ENCODE measurements around the gene GRIA3. TPM values are rescaled to one million over a fixed set of nuclear protein-coding genes. Genes with fewer than 3 reads are reported as not detected.

The GRIA3 gene
- total RNA-seq, 1 donor from 2014 or later, result 18.6 TPM

GRCh38 chrX:123140904-123141303 lies 43.2 kb upstream of the GRIA3 start:
- no peaks in the 10 kb centered on the region for H3K4me1 Mint-ChIP-seq (ENCODE audit: low read depth, unreplicated experiment)
- Histone ChIP-seq H3K27me3 (ENCODE audit: insufficient read depth, low read length) (no peaks in the 10 kb centered on the region), H3K36me3 (ENCODE audit: insufficient read depth, low read length) (no peaks in the 10 kb centered on the region), H3K4me2 (ENCODE audit: low read length) (no peak overlapping the region), H4K20me1 (ENCODE audit: insufficient read depth, low read length) (no peaks in the 10 kb centered on the region), H2AFZ (ENCODE audit: low read depth, low read length) (no peak overlapping the region), H3K9me3 (ENCODE audit: insufficient read depth, low read depth, low read length) (no peaks in the 10 kb centered on the region), H3K4me3 (ENCODE audit: insufficient read depth, low read depth, low read length) (no peak overlapping the region), H3K79me2 (ENCODE audit: insufficient read depth, low read length) (no peaks in the 10 kb centered on the region), H3K27ac (ENCODE audit: low read depth, low read length) (no peak overlapping the region), H3K4me1 (ENCODE audit: insufficient read depth, low read length) (no peaks in the 10 kb centered on the region), H3K9ac (ENCODE audit: low read length) (no peak overlapping the region)
- no peaks in the 10 kb centered on the region for H3K9me3 Mint-ChIP-seq (ENCODE audit: unreplicated experiment)
- FAIRE-seq, result peak; percentile 96
- no peak overlapping the region for H3K4me3 Mint-ChIP-seq (ENCODE audit: unreplicated experiment)
- no peaks in the 10 kb centered on the region for H3K27me3 Mint-ChIP-seq (ENCODE audit: low read depth, unreplicated experiment)
- TF ChIP-seq CTCF (IDR thresholded peaks at IDR 0.05; ENCODE audit: insufficient read depth, low read depth, low read length) (no peak), EZH2 (IDR thresholded peaks at IDR 0.05; ENCODE audit: insufficient read depth, low read length) (no peak)
- DNase-seq (ENCODE audit: low read depth), result no peak
- H3K36me3 Mint-ChIP-seq (ENCODE audit: low read depth, unreplicated experiment), result no peaks in the 10 kb centered on the region
- H3K27ac Mint-ChIP-seq (ENCODE audit: unreplicated experiment), result no peak overlapping the region

DNA sequence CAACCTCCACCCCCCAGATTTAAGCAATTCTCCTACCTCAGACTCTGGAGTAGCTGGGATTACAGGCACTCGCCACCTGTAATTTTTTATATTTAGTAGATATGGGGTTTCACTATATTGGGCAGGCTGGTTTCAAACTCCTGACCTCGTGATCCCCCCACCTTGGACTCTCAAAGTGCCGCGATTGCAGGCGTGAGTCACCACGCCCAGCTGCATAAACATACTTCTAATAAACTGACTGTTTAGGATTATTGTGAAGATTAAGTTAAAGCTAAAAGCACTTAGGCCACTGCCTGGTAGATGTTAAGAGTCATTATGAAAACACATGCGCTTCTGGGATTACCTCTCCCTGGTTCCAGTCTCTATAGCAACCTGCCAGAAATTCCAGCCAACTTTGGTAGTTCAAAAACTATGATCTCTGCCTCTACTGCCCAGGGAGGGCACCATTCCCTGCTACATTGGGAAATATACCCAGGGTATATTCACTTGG lies 30.2 kb upstream of the GRIA3 start:
- TF ChIP-seq CTCF (IDR thresholded peaks at IDR 0.05; ENCODE audit: insufficient read depth, low read depth, low read length) (no peak), EZH2 (IDR thresholded peaks at IDR 0.05; ENCODE audit: insufficient read depth, low read length) (no peak)
- Histone ChIP-seq H3K4me3 (ENCODE audit: insufficient read depth, low read depth, low read length) (no peak overlapping the region), H3K4me1 (ENCODE audit: insufficient read depth, low read length) (no peaks in the 10 kb centered on the region), H3K79me2 (ENCODE audit: insufficient read depth, low read length) (no peaks in the 10 kb centered on the region), H3K36me3 (ENCODE audit: insufficient read depth, low read length) (no peaks in the 10 kb centered on the region), H3K9ac (ENCODE audit: low read length) (no peak overlapping the region), H3K27ac (ENCODE audit: low read depth, low read length) (no peak overlapping the region), H3K27me3 (ENCODE audit: insufficient read depth, low read length) (no peaks in the 10 kb centered on the region), H3K4me2 (ENCODE audit: low read length) (no peak overlapping the region), H2AFZ (ENCODE audit: low read depth, low read length) (no peak overlapping the region), H3K9me3 (ENCODE audit: insufficient read depth, low read depth, low read length) (no peaks in the 10 kb centered on the region), H4K20me1 (ENCODE audit: insufficient read depth, low read length) (no peaks in the 10 kb centered on the region)
- no peak overlapping the region for H3K27ac Mint-ChIP-seq (ENCODE audit: unreplicated experiment)
- DNase-seq (ENCODE audit: low read depth), result peak; percentile 36
- no peak for FAIRE-seq
- H3K9me3 Mint-ChIP-seq (ENCODE audit: unreplicated experiment), result no peaks in the 10 kb centered on the region
- no peak overlapping the region for H3K4me3 Mint-ChIP-seq (ENCODE audit: unreplicated experiment)
- no peaks in the 10 kb centered on the region for H3K27me3 Mint-ChIP-seq (ENCODE audit: low read depth, unreplicated experiment)
- peaks cover 7% of the 10 kb centered on the region for H3K4me1 Mint-ChIP-seq (ENCODE audit: low read depth, unreplicated experiment)
- no peaks in the 10 kb centered on the region for H3K36me3 Mint-ChIP-seq (ENCODE audit: low read depth, unreplicated experiment)

GRCh38 chrX:123155327-123155726 lies 28.8 kb upstream of the GRIA3 start:
- no peaks in the 10 kb centered on the region for H3K79me2 ChIP-seq (ENCODE audit: insufficient read depth, low read length)
- no peaks in the 10 kb centered on the region for H3K36me3 ChIP-seq (ENCODE audit: insufficient read depth, low read length)
- H3K4me2 ChIP-seq (ENCODE audit: low read length), result no peak overlapping the region
- Mint-ChIP-seq H3K36me3 (ENCODE audit: low read depth, unreplicated experiment) (no peaks in the 10 kb centered on the region), H3K27me3 (ENCODE audit: low read depth, unreplicated experiment) (no peaks in the 10 kb centered on the region), H3K4me1 (ENCODE audit: low read depth, unreplicated experiment) (peaks cover 7% of the 10 kb centered on the region), H3K4me3 (ENCODE audit: unreplicated experiment) (no peak overlapping the region), H3K9me3 (ENCODE audit: unreplicated experiment) (no peaks in the 10 kb centered on the region), H3K27ac (ENCODE audit: unreplicated experiment) (no peak overlapping the region)
- no peaks in the 10 kb centered on the region for H3K9me3 ChIP-seq (ENCODE audit: insufficient read depth, low read depth, low read length)
- H3K27ac ChIP-seq (ENCODE audit: low read depth, low read length), result no peak overlapping the region
- FAIRE-seq (peak; percentile 99), DNase-seq (ENCODE audit: low read depth) (peak; percentile 16)
- H3K9ac ChIP-seq (ENCODE audit: low read length), result no peak overlapping the region
- no peaks in the 10 kb centered on the region for H3K27me3 ChIP-seq (ENCODE audit: insufficient read depth, low read length)
- no peaks in the 10 kb centered on the region for H4K20me1 ChIP-seq (ENCODE audit: insufficient read depth, low read length)
- no peaks in the 10 kb centered on the region for H3K4me1 ChIP-seq (ENCODE audit: insufficient read depth, low read length)
- TF ChIP-seq EZH2 (IDR thresholded peaks at IDR 0.05; ENCODE audit: insufficient read depth, low read length), result no peak
- TF ChIP-seq CTCF (IDR thresholded peaks at IDR 0.05; ENCODE audit: insufficient read depth, low read depth, low read length), result no peak
- no peak overlapping the region for H3K4me3 ChIP-seq (ENCODE audit: insufficient read depth, low read depth, low read length)
- no peak overlapping the region for H2AFZ ChIP-seq (ENCODE audit: low read depth, low read length)
